GM21381 (cell line): ENCODE results near the gene ZC3H12D.

Experiments
- ATAC-seq: cut with Tn5 transposase; IDR thresholded peaks from one replicate; pipeline ENCODE4 v1.9.1; 2021; ENCODE audit warnings: mild to moderate bottlenecking, moderate library complexity; ENCODE audit not compliant: unreplicated experiment

ZC3H12D gene

DNA sequence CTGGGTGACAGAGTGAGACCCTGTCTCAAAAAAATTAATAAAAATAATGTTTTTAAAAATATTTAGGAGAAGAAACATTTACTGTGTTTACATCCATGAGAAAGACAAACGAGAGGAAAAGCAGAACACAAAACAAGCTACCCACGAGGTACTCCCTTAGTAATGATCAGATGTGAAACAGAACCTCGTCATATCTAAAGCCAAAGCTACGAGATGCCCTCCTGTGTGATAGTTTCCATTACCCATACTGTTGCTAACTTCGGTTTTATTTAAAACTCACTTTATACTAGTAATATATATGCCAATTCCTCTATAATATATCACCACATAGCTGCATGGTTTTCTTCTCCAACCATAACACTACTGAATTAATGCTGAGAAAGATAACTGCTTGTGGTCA lies 63.7 kb downstream of the ZC3H12D start:
- no peak for ATAC-seq

- ATAC-seq: no peak
These were observed 65.0 kb downstream of the ZC3H12D start for GRCh38 chr6:149419696-149420404.

GRCh38 chr6:149414821-149415220 lies 70.0 kb downstream of the ZC3H12D start:
- no peak for ATAC-seq

- ATAC-seq: no peak
These were observed 70.8 kb downstream of the ZC3H12D start for GRCh38 chr6:149414009-149414408.

- no peak for ATAC-seq
These were observed 74.3 kb downstream of the ZC3H12D start for GRCh38 chr6:149410557-149410956.

- ATAC-seq: no peak
These were observed 75.2 kb downstream of the ZC3H12D start for GRCh38 chr6:149409617-149410016.

DNA sequence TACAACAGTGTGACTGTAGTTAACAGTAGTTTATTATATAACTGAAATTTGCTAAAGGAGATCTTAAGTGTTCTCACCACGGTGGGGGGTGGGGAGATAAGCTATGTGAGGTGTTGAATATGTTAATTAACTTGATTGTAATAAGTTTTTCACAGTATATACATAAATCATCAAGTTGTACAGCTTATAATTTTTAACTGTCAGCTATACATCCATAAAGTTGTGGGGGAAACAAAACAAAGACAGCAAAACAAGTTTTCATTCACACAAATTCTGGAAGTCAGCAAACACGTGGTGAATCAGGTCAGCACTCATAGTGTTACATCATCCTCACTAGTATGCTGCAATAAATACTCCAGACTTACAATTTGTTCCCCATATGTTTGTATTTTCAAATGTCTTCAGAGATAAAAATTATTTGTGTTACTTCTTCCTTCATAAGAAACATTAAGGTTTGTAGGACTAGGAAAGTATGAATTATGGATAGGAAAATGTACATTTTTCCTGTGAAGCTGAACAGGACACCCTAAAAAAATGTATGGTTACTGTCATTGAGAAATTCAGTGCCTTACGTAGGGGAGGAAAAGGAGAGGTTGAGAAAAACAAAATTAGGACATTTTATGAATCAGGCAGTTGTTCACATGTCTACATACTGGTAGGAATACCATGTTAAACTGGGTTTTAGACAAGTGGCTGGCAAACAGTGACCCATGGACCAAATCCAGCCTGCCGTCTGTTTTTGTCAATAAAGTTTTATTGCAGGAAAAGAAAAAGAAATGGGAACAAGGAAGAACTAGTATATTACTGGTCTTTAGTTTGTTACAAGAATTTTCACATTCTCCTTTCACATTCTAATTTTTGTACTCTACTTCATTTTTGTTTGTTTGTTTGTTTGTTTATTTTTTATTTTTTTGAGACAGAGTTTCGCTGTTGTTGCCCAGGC lies 78.7 kb downstream of the ZC3H12D start:
- ATAC-seq: no peak

DNA sequence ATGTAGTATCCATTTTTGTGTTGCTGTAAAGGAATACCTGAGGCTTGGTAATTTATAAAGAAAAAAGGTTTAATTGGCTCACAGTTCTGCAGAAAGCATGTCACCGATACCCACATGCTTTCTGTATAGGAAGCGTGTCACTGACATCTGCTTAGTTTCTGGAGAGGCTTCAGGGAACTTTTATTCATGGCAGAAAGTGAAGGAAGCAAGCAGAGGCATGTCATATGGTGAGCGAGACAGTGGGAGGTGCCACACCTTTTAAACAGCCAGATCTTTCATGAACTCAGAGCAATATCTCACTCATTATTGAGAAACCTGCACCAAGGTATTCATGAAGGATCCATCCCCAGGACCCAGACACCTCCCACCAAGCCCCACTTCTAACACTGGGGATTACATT lies 81.3 kb downstream of the ZC3H12D start:
- no peak for ATAC-seq

DNA sequence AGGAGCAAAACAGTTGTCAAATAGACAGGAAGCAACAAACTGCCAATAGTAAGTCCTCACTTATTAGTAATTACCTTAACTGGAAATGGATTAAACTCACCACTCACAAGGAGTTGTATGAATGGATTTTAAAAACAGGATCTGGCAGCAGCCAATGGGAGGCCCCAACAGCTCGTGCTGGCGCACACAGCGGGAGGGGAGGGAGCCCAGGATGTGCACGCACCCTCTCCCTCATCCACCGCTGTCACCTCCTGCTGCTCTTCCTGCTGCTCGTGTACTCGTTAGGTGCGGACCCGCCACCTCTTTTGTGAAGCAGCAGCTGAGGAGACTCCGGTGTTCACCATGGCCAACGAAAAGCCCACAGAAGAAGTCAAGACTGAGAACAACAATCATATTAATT lies 84.8 kb downstream of the ZC3H12D start, which contains the start of gene SUMO4:
SUMO4 (plus strand) TSS at position 213 of the 400 bp plus-strand sequence; CDS start at position 343, 130 bp downstream.
- ATAC-seq: no peak

GRCh38 chr6:149397384-149397783 lies 87.4 kb downstream of the ZC3H12D start:
- no peak for ATAC-seq
